ENCODE measurements around the gene ABHD16A.
A peak's percentile ranks its signal among the peaks of the same experiment; 100 is the strongest.

Gene ABHD16A

GRCh38 chr6:31733734-31734133 lies 30.6 kb upstream of the ABHD16A start:
- Histone ChIP-seq H3K27me3 (no peaks in the 10 kb centered on the region), H3K36me3 (peaks cover 26% of the 10 kb centered on the region), H3K4me1 (no peaks in the 10 kb centered on the region; the same call in none of the 2 replicates), H3K4me3 (ENCODE audit: low read depth, low read length) (no peak overlapping the region; the same call in 1 of the 2 replicates), H3K9me3 (no peaks in the 10 kb centered on the region)
- TF ChIP-seq CTCF (IDR thresholded peaks at IDR 0.05; ENCODE audit: low read depth, low read length): no peak
- no peak for DNase-seq

- H3K9me3 ChIP-seq: no peaks in the 10 kb centered on the region
- TF ChIP-seq CTCF (IDR thresholded peaks at IDR 0.05; ENCODE audit: low read depth, low read length): no peak
- no peaks in the 10 kb centered on the region for H3K27me3 ChIP-seq
- DNase-seq: no peak
- H3K4me3 ChIP-seq (ENCODE audit: low read depth, low read length): no peak overlapping the region
- H3K4me1 ChIP-seq: no peaks in the 10 kb centered on the region; the same call in none of the 2 replicates
- peaks cover 26% of the 10 kb centered on the region for H3K36me3 ChIP-seq
Observed at GRCh38 chr6:31732029-31732428, 28.9 kb upstream of the ABHD16A start.

GRCh38 chr6:31730631-31731086 lies 27.5 kb upstream of the ABHD16A start:
- no peak overlapping the region for H3K4me3 ChIP-seq (ENCODE audit: low read depth, low read length)
- no peaks in the 10 kb centered on the region; the same call in 1 of the 2 replicates for H3K4me1 ChIP-seq
- no peaks in the 10 kb centered on the region for H3K9me3 ChIP-seq
- TF ChIP-seq CTCF (IDR thresholded peaks at IDR 0.05; ENCODE audit: low read depth, low read length): no peak
- DNase-seq: no peak
- no peaks in the 10 kb centered on the region for H3K27me3 ChIP-seq
- H3K36me3 ChIP-seq: peaks cover 26% of the 10 kb centered on the region

- no peaks in the 10 kb centered on the region for H3K9me3 ChIP-seq
- no peaks in the 10 kb centered on the region; the same call in 1 of the 2 replicates for H3K4me1 ChIP-seq
- H3K36me3 ChIP-seq: peaks cover 26% of the 10 kb centered on the region
- peak overlapping the region; percentile 80 for H3K4me3 ChIP-seq (ENCODE audit: low read depth, low read length)
- no peak for TF ChIP-seq CTCF (IDR thresholded peaks at IDR 0.05; ENCODE audit: low read depth, low read length)
- DNase-seq: peak; percentile 96
- H3K27me3 ChIP-seq: no peaks in the 10 kb centered on the region
Observed at GRCh38 chr6:31729979-31730630, 27.0 kb upstream of the ABHD16A start.

- DNase-seq: peak; percentile 86
Observed at GRCh38 chr6:31729515-31729978, 26.4 kb upstream of the ABHD16A start.

More at GRCh38 chr6:31729515-31729978, 26.4 kb upstream of the ABHD16A start:
- H3K36me3 ChIP-seq: peaks cover 26% of the 10 kb centered on the region
- H3K4me1 ChIP-seq: no peaks in the 10 kb centered on the region; the same call in 1 of the 2 replicates
- H3K4me3 ChIP-seq (ENCODE audit: low read depth, low read length): peak overlapping the region; percentile 80
- peak; percentile 67; the same call in 1 of the 2 replicates for TF ChIP-seq CTCF (IDR thresholded peaks at IDR 0.05; ENCODE audit: low read depth, low read length)
- no peaks in the 10 kb centered on the region for H3K9me3 ChIP-seq
- no peaks in the 10 kb centered on the region for H3K27me3 ChIP-seq
